GM19025 (cell line): Measurements from ENCODE around the gene CUL9.

ENCODE experiments used
- ATAC-seq: cut with Tn5 transposase; IDR thresholded peaks from one replicate; pipeline ENCODE4 v1.9.1; 2021; ENCODE audit warnings: mild to moderate bottlenecking, low read depth, moderate library complexity; ENCODE audit not compliant: unreplicated experiment

CUL9 gene

DNA sequence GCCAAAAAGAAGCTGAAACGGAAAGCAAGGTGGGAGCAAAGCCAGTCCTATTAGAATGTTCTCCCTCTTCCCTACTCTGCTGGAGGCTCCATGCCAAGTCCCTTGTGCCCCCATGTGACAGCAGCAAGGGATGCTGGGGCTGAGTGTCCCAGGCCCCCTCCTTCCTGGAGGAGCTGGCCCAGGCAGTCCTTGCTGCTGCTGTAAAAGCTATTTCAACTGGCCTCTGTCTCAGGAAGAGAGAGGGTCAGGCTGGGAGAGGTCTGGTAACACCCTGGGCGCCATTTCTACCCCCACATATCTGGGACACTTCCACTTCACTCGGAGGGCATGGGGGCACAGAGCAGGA is 86.3 kb downstream of the CUL9 start:
- ATAC-seq, result no peak

GRCh38 chr6:43268782-43269272 is 86.8 kb downstream of the CUL9 start:
- ATAC-seq, result no peak

DNA sequence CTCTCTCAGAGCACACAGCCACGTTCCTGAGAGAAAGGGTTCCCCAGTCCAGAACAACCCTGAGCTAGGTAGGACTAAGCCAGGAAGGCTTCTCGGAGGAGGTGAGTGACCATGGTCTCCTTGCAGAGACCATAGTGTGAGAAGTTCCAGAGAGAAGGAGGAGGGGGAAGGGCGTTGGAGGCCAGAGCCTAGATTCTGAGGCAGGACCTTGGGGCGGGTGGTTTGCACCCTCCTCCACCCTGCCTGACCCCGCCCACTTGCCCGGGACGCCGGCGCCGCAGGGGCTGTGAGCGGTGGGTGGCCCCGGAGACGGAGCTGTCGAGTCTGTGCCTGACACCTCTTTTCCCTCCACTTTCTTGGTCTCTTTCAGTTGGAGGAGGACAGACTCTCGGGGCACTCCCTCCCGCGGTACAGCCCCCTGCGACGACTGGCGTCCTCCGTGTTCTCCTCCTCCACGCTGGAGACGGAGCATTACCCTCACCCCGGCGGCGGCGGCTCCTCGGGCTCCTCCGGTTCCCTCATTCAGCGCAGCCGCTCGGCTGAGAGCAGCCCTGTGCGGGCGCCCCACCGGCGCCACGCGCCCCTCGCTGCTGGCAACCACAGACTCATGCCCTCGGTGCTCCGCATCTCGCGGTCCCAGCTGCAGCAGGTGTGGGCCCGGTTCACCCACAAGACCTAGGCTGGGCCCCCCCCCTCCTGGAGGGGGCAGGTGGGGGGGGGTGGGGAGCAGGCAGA is 87.4 kb downstream of the CUL9 start:
- no peak for ATAC-seq

DNA sequence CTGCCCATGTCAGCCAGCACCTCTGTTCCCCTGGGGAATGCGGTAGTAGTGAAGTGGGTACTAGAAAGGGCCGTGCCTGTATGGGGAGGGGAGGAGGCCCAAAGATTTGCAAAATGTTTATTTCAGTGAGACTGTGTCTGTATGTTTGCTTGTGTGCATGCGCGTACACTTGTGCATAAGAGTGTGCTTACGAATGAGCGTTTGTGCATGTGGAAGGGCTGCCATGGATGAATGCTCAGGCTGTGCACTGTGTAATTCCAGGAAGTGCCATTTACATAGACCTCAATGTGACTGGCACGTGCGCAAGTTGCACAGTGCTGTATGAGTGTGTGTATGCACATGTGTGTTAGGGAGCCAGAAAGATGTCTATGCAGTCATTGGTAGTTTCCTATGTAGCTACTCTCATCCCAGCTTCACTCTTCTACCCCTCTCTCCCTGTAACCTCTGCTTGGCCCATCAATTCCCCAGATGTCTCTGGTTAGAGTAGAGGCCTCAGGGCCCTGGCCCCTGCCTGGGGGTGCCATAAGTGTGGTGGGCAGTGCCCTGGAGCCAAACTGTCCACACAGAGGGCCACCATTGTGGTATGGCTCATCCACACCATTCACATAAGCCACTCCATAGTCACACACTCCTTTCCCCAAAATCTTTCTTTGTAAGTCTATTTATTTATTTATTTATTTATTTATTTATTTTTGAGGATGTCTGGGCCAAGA is 89.3 kb downstream of the CUL9 start:
- no peak for ATAC-seq

GRCh38 chr6:43271944-43272343 is 89.9 kb downstream of the CUL9 start:
- ATAC-seq, result no peak

- ATAC-seq, result no peak
Measured at GRCh38 chr6:43273707-43274106, 91.7 kb downstream of the CUL9 start.
